ENCODE data around the gene DMD.
A peak's percentile ranks its signal among the peaks of the same experiment; 100 is the strongest.

The DMD gene

DNA sequence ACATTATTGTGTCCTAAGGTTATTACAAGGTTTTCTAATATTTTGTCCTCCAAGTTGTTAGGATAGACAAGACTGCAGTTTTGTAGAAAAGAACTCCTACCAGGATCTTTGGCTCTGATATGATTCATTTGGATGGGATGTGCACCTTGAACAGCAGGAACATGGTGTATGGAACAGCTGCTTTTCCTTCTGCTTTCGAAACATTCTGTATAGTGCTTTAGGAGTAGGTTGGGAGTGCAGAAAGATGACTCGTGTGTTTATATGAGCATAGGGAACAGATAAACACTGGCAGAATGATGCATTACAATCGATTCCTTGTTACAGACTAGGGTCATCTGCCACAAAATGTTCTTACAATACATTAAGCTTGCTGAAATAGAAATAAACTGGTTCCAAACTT is 790.1 kb downstream of the DMD start:
- Histone ChIP-seq H3K4me2 (ENCODE audit: low read depth, low read length, poor library complexity, severe bottlenecking) (no peak overlapping the region), H3K79me2 (ENCODE audit: insufficient read depth, low read length) (no peaks in the 10 kb centered on the region), H3K9me2 (replicated peaks; ENCODE audit: low read depth, low read length) (no peaks in the 10 kb centered on the region), H3K36me3 (ENCODE audit: insufficient read depth, low read length) (no peaks in the 10 kb centered on the region), H3K4me3 (ENCODE audit: low read length, poor library complexity, severe bottlenecking) (no peak overlapping the region), H4K20me1 (ENCODE audit: insufficient read depth, low read length, poor library complexity, severe bottlenecking) (no peaks in the 10 kb centered on the region), H3K9ac (ENCODE audit: low read depth, low read length, poor library complexity, severe bottlenecking) (no peak overlapping the region), H3K9me3 (ENCODE audit: insufficient read depth, low read depth, low read length) (no peaks in the 10 kb centered on the region), H3K27me3 (ENCODE audit: insufficient read depth, low read length, poor library complexity, severe bottlenecking) (no peaks in the 10 kb centered on the region), H3K4me1 (ENCODE audit: insufficient read depth, low read length, poor library complexity, severe bottlenecking) (no peaks in the 10 kb centered on the region), H3F3A (ENCODE audit: low read depth) (no peaks in the 10 kb centered on the region), H2AFZ (ENCODE audit: low read length) (no peak overlapping the region)
- TF ChIP-seq, protein P1, sequence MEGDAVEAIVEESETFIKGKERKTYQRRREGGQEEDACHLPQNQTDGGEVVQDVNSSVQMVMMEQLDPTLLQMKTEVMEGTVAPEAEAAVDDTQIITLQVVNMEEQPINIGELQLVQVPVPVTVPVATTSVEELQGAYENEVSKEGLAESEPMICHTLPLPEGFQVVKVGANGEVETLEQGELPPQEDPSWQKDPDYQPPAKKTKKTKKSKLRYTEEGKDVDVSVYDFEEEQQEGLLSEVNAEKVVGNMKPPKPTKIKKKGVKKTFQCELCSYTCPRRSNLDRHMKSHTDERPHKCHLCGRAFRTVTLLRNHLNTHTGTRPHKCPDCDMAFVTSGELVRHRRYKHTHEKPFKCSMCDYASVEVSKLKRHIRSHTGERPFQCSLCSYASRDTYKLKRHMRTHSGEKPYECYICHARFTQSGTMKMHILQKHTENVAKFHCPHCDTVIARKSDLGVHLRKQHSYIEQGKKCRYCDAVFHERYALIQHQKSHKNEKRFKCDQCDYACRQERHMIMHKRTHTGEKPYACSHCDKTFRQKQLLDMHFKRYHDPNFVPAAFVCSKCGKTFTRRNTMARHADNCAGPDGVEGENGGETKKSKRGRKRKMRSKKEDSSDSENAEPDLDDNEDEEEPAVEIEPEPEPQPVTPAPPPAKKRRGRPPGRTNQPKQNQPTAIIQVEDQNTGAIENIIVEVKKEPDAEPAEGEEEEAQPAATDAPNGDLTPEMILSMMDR (conservative IDR thresholded peaks at IDR 0.05; ENCODE audit: low read length), result no peak
- no peak for TF ChIP-seq EZH2phosphoT487 (IDR thresholded peaks at IDR 0.05; ENCODE audit: borderline replicate concordance)

DNA sequence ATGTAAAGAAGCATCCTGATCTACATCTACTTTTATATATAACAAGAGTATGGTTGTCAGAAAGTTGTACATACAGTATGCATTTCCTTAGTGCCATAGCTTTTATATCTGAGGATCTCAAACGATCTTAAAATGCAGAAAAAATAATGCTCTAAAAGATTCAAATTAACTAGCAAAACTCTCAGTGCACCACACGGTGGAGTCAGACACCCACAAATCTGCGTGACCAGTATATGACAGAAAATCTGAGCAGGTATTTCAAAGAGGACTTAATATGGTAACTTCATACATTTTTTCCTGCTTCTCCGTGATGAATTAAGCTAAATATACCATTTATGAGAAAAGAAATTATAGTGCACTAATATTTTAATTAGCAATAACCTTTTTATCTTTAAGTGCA is 803.0 kb downstream of the DMD start:
- Histone ChIP-seq H3K4me3 (ENCODE audit: low read length, poor library complexity, severe bottlenecking) (no peak overlapping the region), H3K9me3 (ENCODE audit: insufficient read depth, low read depth, low read length) (no peaks in the 10 kb centered on the region), H3K4me1 (ENCODE audit: insufficient read depth, low read length, poor library complexity, severe bottlenecking) (no peaks in the 10 kb centered on the region), H3K36me3 (ENCODE audit: insufficient read depth, low read length) (no peaks in the 10 kb centered on the region), H3K27me3 (ENCODE audit: insufficient read depth, low read length, poor library complexity, severe bottlenecking) (no peaks in the 10 kb centered on the region), H3K4me2 (ENCODE audit: low read depth, low read length, poor library complexity, severe bottlenecking) (no peak overlapping the region), H2AFZ (ENCODE audit: low read length) (no peak overlapping the region), H3F3A (ENCODE audit: low read depth) (no peaks in the 10 kb centered on the region), H3K9ac (ENCODE audit: low read depth, low read length, poor library complexity, severe bottlenecking) (no peak overlapping the region), H3K9me2 (replicated peaks; ENCODE audit: low read depth, low read length) (no peaks in the 10 kb centered on the region), H4K20me1 (ENCODE audit: insufficient read depth, low read length, poor library complexity, severe bottlenecking) (no peaks in the 10 kb centered on the region), H3K79me2 (ENCODE audit: insufficient read depth, low read length) (no peaks in the 10 kb centered on the region)
- TF ChIP-seq, protein P1 (conservative IDR thresholded peaks at IDR 0.05; ENCODE audit: low read length), result peak; percentile 21; the same call in 1 of the 2 replicates
- no peak for TF ChIP-seq EZH2phosphoT487 (IDR thresholded peaks at IDR 0.05; ENCODE audit: borderline replicate concordance)

DNA sequence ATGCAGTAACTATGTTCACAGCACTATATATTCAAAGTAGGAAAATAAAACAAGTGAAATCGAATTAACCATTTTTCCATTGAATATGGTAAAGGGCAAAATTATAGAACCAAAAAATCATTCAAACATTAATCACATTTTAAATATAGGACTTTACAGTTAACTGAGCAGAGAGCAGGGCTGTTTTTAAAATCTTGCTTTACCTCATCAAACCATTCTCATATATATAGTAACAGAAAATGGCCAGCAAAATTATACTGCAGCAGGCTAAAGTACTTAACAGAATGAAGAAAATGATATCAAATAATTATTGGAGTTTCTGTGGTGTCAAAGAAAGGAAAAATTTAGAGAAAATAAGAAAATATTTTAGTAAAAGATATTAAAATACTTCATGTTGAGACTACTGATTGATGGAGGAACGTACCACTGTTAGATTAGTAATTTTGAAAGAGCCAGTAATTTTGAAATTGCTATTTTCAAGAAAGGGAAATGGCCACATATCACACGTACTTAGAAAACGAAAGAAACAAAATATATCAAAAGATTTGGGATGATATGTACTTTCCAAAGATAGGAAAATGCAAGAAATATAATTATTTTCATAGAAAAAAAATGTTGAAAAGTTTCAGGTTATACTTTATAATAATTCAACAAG is 813.7 kb downstream of the DMD start:
- no peaks in the 10 kb centered on the region for H3F3A ChIP-seq (ENCODE audit: low read depth)
- no peaks in the 10 kb centered on the region for H3K27me3 ChIP-seq (ENCODE audit: insufficient read depth, low read length, poor library complexity, severe bottlenecking)
- no peak overlapping the region for H3K4me2 ChIP-seq (ENCODE audit: low read depth, low read length, poor library complexity, severe bottlenecking)
- H3K9ac ChIP-seq (ENCODE audit: low read depth, low read length, poor library complexity, severe bottlenecking), result no peak overlapping the region
- H3K36me3 ChIP-seq (ENCODE audit: insufficient read depth, low read length), result no peaks in the 10 kb centered on the region
- no peaks in the 10 kb centered on the region for H3K9me2 ChIP-seq (replicated peaks; ENCODE audit: low read depth, low read length)
- no peaks in the 10 kb centered on the region for H4K20me1 ChIP-seq (ENCODE audit: insufficient read depth, low read length, poor library complexity, severe bottlenecking)
- H3K4me3 ChIP-seq (ENCODE audit: low read length, poor library complexity, severe bottlenecking), result no peak overlapping the region
- no peaks in the 10 kb centered on the region for H3K79me2 ChIP-seq (ENCODE audit: insufficient read depth, low read length)
- H2AFZ ChIP-seq (ENCODE audit: low read length), result no peak overlapping the region
- TF ChIP-seq, protein P1 (conservative IDR thresholded peaks at IDR 0.05; ENCODE audit: low read length), result no peak
- no peak for TF ChIP-seq EZH2phosphoT487 (IDR thresholded peaks at IDR 0.05; ENCODE audit: borderline replicate concordance)
- no peaks in the 10 kb centered on the region for H3K4me1 ChIP-seq (ENCODE audit: insufficient read depth, low read length, poor library complexity, severe bottlenecking)
- no peaks in the 10 kb centered on the region for H3K9me3 ChIP-seq (ENCODE audit: insufficient read depth, low read depth, low read length)
